Panc1 (cell line): ENCODE results near the gene RASSF5. TPM values are rescaled to one million over a fixed set of nuclear protein-coding genes. Genes with fewer than 3 reads are reported as not detected.

ENCODE experiments used
- ATAC-seq: fragments of 200-7000 bp; cut with Tn5 transposase; 2 replicates; pipeline ENCODE4 v1.9.1; 2020; ENCODE audit warnings: mild to moderate bottlenecking, moderate library complexity
- BruUV-seq: library from RNA; stranded (reverse); fragments of 400-500 nt; replicated peaks from 2 replicates; lab custom pipeline; 2021; lab: Mats Ljungman, UMichigan
- CTCF ChIA-PET: fragments of 300-600 bp; sonication (Branson Sonifier 250); formaldehyde crosslinking; loops from one replicate; lab custom pipeline; 2022; ENCODE audit warnings: antibody characterized with exemption; lab: Charles Lee
- POLR2A ChIA-PET: fragments of 300-600 bp; sonication (Branson Sonifier 250); formaldehyde crosslinking; loops from one replicate; lab custom pipeline; 2022; ENCODE audit warnings: antibody characterized with exemption; lab: Charles Lee
- DNase-seq: peaks from one replicate; pipeline ENCODE4 v3.0.0-alpha.2; 2010; ENCODE audit warnings: low read depth, low spot score
- H3K27ac ChIP-seq: 2 replicates; pipeline ENCODE4 v1.5.1; 2011; ENCODE audit warnings: mild to moderate bottlenecking, low read length, inconsistent platforms
- H3K27me3 ChIP-seq: fragments of 200-500 bp; sonication (Bioruptor generic); 2 replicates; pipeline ENCODE4 v1.6.0; 2014; ENCODE audit warnings: low read length, inconsistent platforms; ENCODE audit not compliant: control insufficient read depth, insufficient read depth
- H3K36me3 ChIP-seq: fragments of 200-500 bp; sonication (Bioruptor generic); 2 replicates; pipeline ENCODE4 v1.5.1; 2014; ENCODE audit warnings: inconsistent platforms, mild to moderate bottlenecking, low read length, moderate library complexity; ENCODE audit not compliant: control insufficient read depth, insufficient read depth
- H3K4me1 ChIP-seq: 2 replicates; pipeline ENCODE4 v1.5.1; 2011; ENCODE audit warnings: inconsistent platforms, mild to moderate bottlenecking, low read length, moderate library complexity; ENCODE audit not compliant: control insufficient read depth, insufficient read depth
- H3K4me3 ChIP-seq, 2 experiments: 2 replicates each; pipeline ENCODE4 v1.5.1; 2011 to 2012; ENCODE audit warnings: low read depth in 2 of 2, low read length in 2 of 2, mild to moderate bottlenecking in 2 of 2, inconsistent platforms in 1 of 2, moderate library complexity in 1 of 2
- H3K9me3 ChIP-seq: fragments of 200-500 bp; sonication (Bioruptor generic); 2 replicates; pipeline ENCODE4 v1.5.1; 2014; ENCODE audit warnings: low read depth, mild to moderate bottlenecking, inconsistent platforms, low read length, moderate library complexity; ENCODE audit not compliant: control insufficient read depth, insufficient read depth
- CTCF ChIP-seq: fragments of 450-650 bp; IDR thresholded peaks from 2 replicates; pipeline ENCODE4 v1.5.1; 2017; ENCODE audit warnings: mild to moderate bottlenecking
- POLR2AphosphoS5 ChIP-seq: IDR thresholded peaks from 2 replicates; pipeline ENCODE4 v1.6.1; 2012; ENCODE audit warnings: mild to moderate bottlenecking, low read depth, low read length, moderate library complexity
- REST ChIP-seq, 2 experiments: IDR thresholded peaks; 2 replicates each; pipeline ENCODE4 v1.6.1; 2011 to 2012; ENCODE audit warnings: low read depth in 2 of 2, control low read depth in 1 of 2, low read length in 1 of 2, mild to moderate bottlenecking in 1 of 2, moderate library complexity in 1 of 2; ENCODE audit not compliant: insufficient read depth in 1 of 2
- SIN3A ChIP-seq: IDR thresholded peaks from 2 replicates; pipeline ENCODE4 v1.6.1; 2012; ENCODE audit warnings: low read depth, mild to moderate bottlenecking, low read length, moderate library complexity, borderline replicate concordance; ENCODE audit not compliant: insufficient read depth
- TCF7L2 ChIP-seq: IDR thresholded peaks from 2 replicates; pipeline ENCODE4 v1.6.1; 2011; ENCODE audit warnings: mild to moderate bottlenecking, low read depth, low read length, inconsistent platforms
- in situ Hi-C: cut with HindIII; loops from 2 replicates; pipeline ENCODE4 v1.10.0; 2016; ENCODE audit warnings: low sequenced_read_pairs, low pct_unique_long_range_greater_than_20kb
- intact Hi-C: fragments of 100-400 bp; cut with micrococcal nuclease; formaldehyde crosslinking; loops from one replicate; pipeline ENCODE4 v1.10.0; 2022; ENCODE audit not compliant: unreplicated experiment
- total RNA-seq: library from RNA; stranded (reverse); gene quantifications from one replicate; pipeline ENCODE4 v1.2.1, GENCODE V29; 2021; ENCODE audit not compliant: unreplicated experiment

The RASSF5 gene
- total RNA-seq, 1 experiment from 2014 or later, result 1.6 TPM

GRCh38 chr1:206518743-206519142, 11.4 kb downstream of the RASSF5 start:
- POLR2A ChIA-PET, result no interaction called here
- ATAC-seq (no peak), DNase-seq (no peak)
- in situ Hi-C loops (no loop called here), intact Hi-C loops (no loop called here)
- H3K36me3 ChIP-seq, result no peaks in the 10 kb centered on the region
- H3K27me3 ChIP-seq, result no peaks in the 10 kb centered on the region
- TF ChIP-seq CTCF, result no peak
- no peak for TF ChIP-seq REST (IDR thresholded peaks at IDR 0.05; ENCODE audit: insufficient read depth in 1 of 2, low read depth in 2 of 2, low read length in 1 of 2)
- no peak for TF ChIP-seq TCF7L2
- no peak for TF ChIP-seq SIN3A
- TF ChIP-seq POLR2AphosphoS5, result no peak
- no TSS peak for BruUV-seq
- H3K9me3 ChIP-seq, result no peaks in the 10 kb centered on the region
- CTCF ChIA-PET, result no interaction called here
- no peak overlapping the region for H3K4me3 ChIP-seq
- no peaks in the 10 kb centered on the region for H3K4me1 ChIP-seq
- no peak overlapping the region for H3K27ac ChIP-seq

- Histone ChIP-seq H3K27me3 (no peaks in the 10 kb centered on the region), H3K36me3 (no peaks in the 10 kb centered on the region), H3K4me1 (no peaks in the 10 kb centered on the region), H3K9me3 (no peaks in the 10 kb centered on the region), H3K4me3 (no peak overlapping the region), H3K27ac (no peak overlapping the region)
- no peak for DNase-seq
- intact Hi-C loops (no loop called here), in situ Hi-C loops (no loop called here)
- no TSS peak for BruUV-seq
- POLR2A ChIA-PET, result no interaction called here
- CTCF ChIA-PET, result interaction anchor here (1.3 kb wide), 1 partner anchor 32 kb away, joined by 4 read pairs; no protein-coding TSS in a partner anchor
- no peak for ATAC-seq
- TF ChIP-seq POLR2AphosphoS5 (no peak), REST (IDR thresholded peaks at IDR 0.05; ENCODE audit: insufficient read depth in 1 of 2, low read depth in 2 of 2, low read length in 1 of 2) (no peak), TCF7L2 (no peak), SIN3A (no peak), CTCF (no peak)
Observed at GRCh38 chr1:206521127-206521526, 13.8 kb downstream of the RASSF5 start.
